OCI-LY3 (cell line): Measurements from ENCODE around the gene NOXA1.

Experiments used
- H2AFZ ChIP-seq: fragments of 200-600, 300-600 bp; shearing (Covaris generic); 2 replicates; pipeline ENCODE4 v1.6.0; 2014; ENCODE audit warnings: antibody characterized with exemption, low read depth, low read length
- H3K27ac ChIP-seq: fragments of 200-600, 300-600 bp; sonication (generic); 2 replicates; pipeline ENCODE4 v1.5.1; 2014; ENCODE audit warnings: mild to moderate bottlenecking, low read length, moderate library complexity, mixed read lengths
- H3K27me3 ChIP-seq: fragments of 200-600, 300-600 bp; sonication (generic); 2 replicates; pipeline ENCODE4 v1.6.1; 2014; ENCODE audit warnings: low read depth, low read length, mixed read lengths
- H3K36me3 ChIP-seq: fragments of 200-600, 300-600 bp; sonication (generic); replicated peaks from 2 replicates; pipeline ENCODE3; 2014; ENCODE audit warnings: low read depth, low read length, mixed read lengths
- H3K4me1 ChIP-seq: fragments of 300-600, 200-600 bp; sonication (generic); 2 replicates; pipeline ENCODE4 v1.6.1; 2014; ENCODE audit warnings: low read length, mixed read lengths
- H3K4me2 ChIP-seq: fragments of 200-600, 300-600 bp; sonication (generic); 2 replicates; pipeline ENCODE4 v1.6.1; 2014; ENCODE audit warnings: low read length, mixed read lengths
- H3K4me3 ChIP-seq: fragments of 300-600, 200-600 bp; sonication (generic); 2 replicates; pipeline ENCODE4 v1.5.1; 2014; ENCODE audit warnings: antibody characterized with exemption, mild to moderate bottlenecking, low read length, moderate library complexity
- H3K79me2 ChIP-seq: fragments of 300-600, 200-600 bp; shearing (Covaris generic); 2 replicates; pipeline ENCODE4 v1.6.1; 2014; ENCODE audit warnings: mild to moderate bottlenecking, low read length, mixed read lengths
- H3K9ac ChIP-seq: fragments of 300-600, 200-600 bp; shearing (Covaris generic); 2 replicates; pipeline ENCODE4 v1.6.0; 2014; ENCODE audit warnings: mild to moderate bottlenecking, low read length, moderate library complexity
- H3K9me3 ChIP-seq: fragments of 200-600, 300-600 bp; shearing (Covaris generic); 2 replicates; pipeline ENCODE4 v1.6.1; 2014; ENCODE audit warnings: low read length, mixed read lengths; ENCODE audit not compliant: insufficient read depth
- H4K20me1 ChIP-seq: fragments of 200-600, 300-600 bp; sonication (generic); 2 replicates; pipeline ENCODE4 v1.6.1; 2016; ENCODE audit warnings: low read length, mixed read lengths; ENCODE audit not compliant: insufficient read depth
- CTCF ChIP-seq: fragments of 200-600, 300-600 bp; sonication (generic); IDR thresholded peaks from 2 replicates; pipeline ENCODE4 v1.5.1; 2014; ENCODE audit warnings: antibody characterized with exemption, low read length, low read depth
- EZH2phosphoT487 ChIP-seq: fragments of 200-600 bp; shearing (Covaris generic); IDR thresholded peaks from 2 replicates; pipeline ENCODE4 v1.6.1; 2018; ENCODE audit warnings: antibody characterized with exemption, mixed run types, low read depth

Gene NOXA1

GRCh38 chr9:137393176-137394150 is 29.7 kb upstream of the NOXA1 start:
- Histone ChIP-seq H3K4me2 (no peak overlapping the region), H3K9ac (no peak overlapping the region), H2AFZ (no peak overlapping the region), H4K20me1 (no peaks in the 10 kb centered on the region), H3K79me2 (no peaks in the 10 kb centered on the region), H3K36me3 (no peaks in the 10 kb centered on the region), H3K4me1 (no peaks in the 10 kb centered on the region), H3K27me3 (no peaks in the 10 kb centered on the region), H3K9me3 (no peaks in the 10 kb centered on the region), H3K27ac (no peak overlapping the region), H3K4me3 (no peak overlapping the region)
- TF ChIP-seq CTCF, result no peak
- TF ChIP-seq EZH2phosphoT487, result no peak

- Histone ChIP-seq H3K27me3 (no peaks in the 10 kb centered on the region), H4K20me1 (no peaks in the 10 kb centered on the region), H3K4me2 (no peak overlapping the region), H2AFZ (no peak overlapping the region), H3K9me3 (no peaks in the 10 kb centered on the region), H3K79me2 (no peaks in the 10 kb centered on the region), H3K4me3 (no peak overlapping the region), H3K27ac (no peak overlapping the region), H3K9ac (no peak overlapping the region), H3K4me1 (no peaks in the 10 kb centered on the region), H3K36me3 (no peaks in the 10 kb centered on the region)
- TF ChIP-seq EZH2phosphoT487, result no peak
- TF ChIP-seq CTCF, result no peak
Measured at GRCh38 chr9:137394866-137395665, 28.1 kb upstream of the NOXA1 start.

GRCh38 chr9:137395666-137396010 is 27.6 kb upstream of the NOXA1 start:
- TF ChIP-seq EZH2phosphoT487 (no peak), CTCF (no peak)
- no peak overlapping the region for H3K9ac ChIP-seq
- H3K27me3 ChIP-seq, result no peaks in the 10 kb centered on the region
- no peak overlapping the region for H3K27ac ChIP-seq
- H3K4me3 ChIP-seq, result no peak overlapping the region
- H3K4me1 ChIP-seq, result no peaks in the 10 kb centered on the region
- H4K20me1 ChIP-seq, result no peaks in the 10 kb centered on the region
- H3K9me3 ChIP-seq, result no peaks in the 10 kb centered on the region
- no peak overlapping the region for H2AFZ ChIP-seq
- no peaks in the 10 kb centered on the region for H3K79me2 ChIP-seq
- no peaks in the 10 kb centered on the region for H3K36me3 ChIP-seq
- no peak overlapping the region for H3K4me2 ChIP-seq

- Histone ChIP-seq H3K4me3 (no peak overlapping the region), H3K27ac (no peak overlapping the region), H3K27me3 (no peaks in the 10 kb centered on the region), H3K36me3 (no peaks in the 10 kb centered on the region), H4K20me1 (no peaks in the 10 kb centered on the region), H3K4me1 (no peaks in the 10 kb centered on the region), H3K79me2 (no peaks in the 10 kb centered on the region), H3K9me3 (no peaks in the 10 kb centered on the region), H3K4me2 (no peak overlapping the region), H2AFZ (no peak overlapping the region), H3K9ac (no peak overlapping the region)
- TF ChIP-seq EZH2phosphoT487 (no peak), CTCF (no peak)
Measured at GRCh38 chr9:137396227-137396626, 27.0 kb upstream of the NOXA1 start.
